Right lobe of liver (tissue), 4 donors: Measurements from ENCODE around the gene GPRIN3.

Experiments
- POLR2A ChIP-seq: fragments of 450-650 bp; IDR thresholded peaks from one replicate; pipeline ENCODE4 v1.6.1; 2017; ENCODE audit warnings: antibody characterized with exemption, mild to moderate bottlenecking
- TF ChIP-seq, protein P1 (sequence below), 4 donors: fragments of 200-600 bp in 3 of 4; fragments of 450-650 bp in 1 of 4; IDR thresholded peaks; one replicate each; pipeline versions ENCODE4 v1.5.1 to v1.8.0; 2016 to 2022; ENCODE audit warnings: antibody characterized with exemption in 4 of 4, mild to moderate bottlenecking in 2 of 4
- donor health status: DM: no; HTN: no; CAD: no.
- donor health status: DM: no; HTN: no; CAD: no.
- donor health status: DM: no; HTN: yes; CAD: no.

DNA sequence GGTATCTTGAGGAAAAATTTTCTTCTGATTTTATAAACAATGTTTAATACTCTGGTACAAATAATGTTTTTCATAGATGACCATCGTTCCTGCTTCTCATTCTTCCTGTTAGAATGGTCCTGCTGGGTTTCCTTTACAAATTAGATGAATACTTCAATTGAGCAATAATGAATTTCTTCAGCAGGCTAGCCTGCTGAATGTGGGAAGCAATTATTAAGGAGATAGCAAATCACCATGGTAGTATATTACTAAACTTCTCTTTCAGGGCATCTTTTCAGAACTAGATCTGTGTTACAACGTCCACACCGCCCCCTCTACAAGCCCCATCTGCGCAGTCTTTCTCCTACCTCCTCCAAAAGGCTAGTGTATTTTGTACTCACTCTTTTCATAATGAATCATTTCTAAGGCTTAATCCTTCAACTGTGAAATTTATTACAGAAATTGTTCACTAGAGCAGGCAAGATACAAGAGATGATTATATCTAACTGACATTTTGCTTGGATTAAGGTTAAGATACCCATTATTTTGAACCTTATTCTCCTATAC lies 38.4 kb downstream of the GPRIN3 start:
- TF ChIP-seq POLR2A: no peak
- TF ChIP-seq, protein P1, sequence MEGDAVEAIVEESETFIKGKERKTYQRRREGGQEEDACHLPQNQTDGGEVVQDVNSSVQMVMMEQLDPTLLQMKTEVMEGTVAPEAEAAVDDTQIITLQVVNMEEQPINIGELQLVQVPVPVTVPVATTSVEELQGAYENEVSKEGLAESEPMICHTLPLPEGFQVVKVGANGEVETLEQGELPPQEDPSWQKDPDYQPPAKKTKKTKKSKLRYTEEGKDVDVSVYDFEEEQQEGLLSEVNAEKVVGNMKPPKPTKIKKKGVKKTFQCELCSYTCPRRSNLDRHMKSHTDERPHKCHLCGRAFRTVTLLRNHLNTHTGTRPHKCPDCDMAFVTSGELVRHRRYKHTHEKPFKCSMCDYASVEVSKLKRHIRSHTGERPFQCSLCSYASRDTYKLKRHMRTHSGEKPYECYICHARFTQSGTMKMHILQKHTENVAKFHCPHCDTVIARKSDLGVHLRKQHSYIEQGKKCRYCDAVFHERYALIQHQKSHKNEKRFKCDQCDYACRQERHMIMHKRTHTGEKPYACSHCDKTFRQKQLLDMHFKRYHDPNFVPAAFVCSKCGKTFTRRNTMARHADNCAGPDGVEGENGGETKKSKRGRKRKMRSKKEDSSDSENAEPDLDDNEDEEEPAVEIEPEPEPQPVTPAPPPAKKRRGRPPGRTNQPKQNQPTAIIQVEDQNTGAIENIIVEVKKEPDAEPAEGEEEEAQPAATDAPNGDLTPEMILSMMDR (IDR thresholded peaks at IDR 0.05): no peak
